ENCODE data around the gene SUCO.
A peak's percentile ranks its signal among the peaks of the same experiment; 100 is the strongest.

SUCO gene

DNA sequence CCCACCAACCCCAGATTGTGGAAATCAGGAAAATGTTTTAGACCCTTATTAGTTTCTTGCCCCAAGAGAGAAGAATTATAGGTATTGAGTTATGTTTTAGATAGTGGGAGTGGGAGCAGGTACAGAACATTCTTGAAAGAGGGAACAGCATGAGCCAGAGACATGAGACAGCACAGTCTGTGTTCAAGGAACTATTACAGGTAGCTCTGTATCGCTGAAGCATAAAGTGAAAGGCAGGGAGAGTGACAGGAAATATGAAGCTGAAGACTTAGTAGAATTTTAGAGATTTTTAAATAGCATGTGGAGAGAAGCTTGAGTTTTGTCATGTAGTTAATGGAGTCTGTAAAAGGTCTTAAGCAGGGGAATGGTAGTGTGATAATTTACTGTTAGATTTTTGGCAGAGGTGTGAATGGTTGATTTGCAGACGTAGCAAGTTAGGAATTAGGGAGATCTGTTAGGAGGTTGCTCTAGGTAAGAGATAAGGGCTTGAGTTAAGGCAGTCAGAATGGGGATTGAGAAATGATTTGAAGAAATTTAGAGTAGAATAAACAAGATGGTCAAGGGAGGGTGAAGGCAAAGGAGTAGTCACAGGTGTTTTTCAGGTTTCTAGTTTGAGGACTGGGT lies 11.6 kb downstream of the SUCO start:
- no peak overlapping the region for H3K27ac Mint-ChIP-seq
- H3K4me3 Mint-ChIP-seq = no peak overlapping the region
- no peaks in the 10 kb centered on the region for H3K9me3 Mint-ChIP-seq
- TF ChIP-seq, protein P1, sequence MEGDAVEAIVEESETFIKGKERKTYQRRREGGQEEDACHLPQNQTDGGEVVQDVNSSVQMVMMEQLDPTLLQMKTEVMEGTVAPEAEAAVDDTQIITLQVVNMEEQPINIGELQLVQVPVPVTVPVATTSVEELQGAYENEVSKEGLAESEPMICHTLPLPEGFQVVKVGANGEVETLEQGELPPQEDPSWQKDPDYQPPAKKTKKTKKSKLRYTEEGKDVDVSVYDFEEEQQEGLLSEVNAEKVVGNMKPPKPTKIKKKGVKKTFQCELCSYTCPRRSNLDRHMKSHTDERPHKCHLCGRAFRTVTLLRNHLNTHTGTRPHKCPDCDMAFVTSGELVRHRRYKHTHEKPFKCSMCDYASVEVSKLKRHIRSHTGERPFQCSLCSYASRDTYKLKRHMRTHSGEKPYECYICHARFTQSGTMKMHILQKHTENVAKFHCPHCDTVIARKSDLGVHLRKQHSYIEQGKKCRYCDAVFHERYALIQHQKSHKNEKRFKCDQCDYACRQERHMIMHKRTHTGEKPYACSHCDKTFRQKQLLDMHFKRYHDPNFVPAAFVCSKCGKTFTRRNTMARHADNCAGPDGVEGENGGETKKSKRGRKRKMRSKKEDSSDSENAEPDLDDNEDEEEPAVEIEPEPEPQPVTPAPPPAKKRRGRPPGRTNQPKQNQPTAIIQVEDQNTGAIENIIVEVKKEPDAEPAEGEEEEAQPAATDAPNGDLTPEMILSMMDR (IDR thresholded peaks at IDR 0.05; ENCODE audit: unreplicated experiment in 3 of 3) = no peak
- H3K27me3 Mint-ChIP-seq (ENCODE audit: low read depth) = no peaks in the 10 kb centered on the region
- no peaks in the 10 kb centered on the region for H3K36me3 Mint-ChIP-seq (ENCODE audit: low read depth)
- H3K4me1 Mint-ChIP-seq = peaks cover 44% of the 10 kb centered on the region

DNA sequence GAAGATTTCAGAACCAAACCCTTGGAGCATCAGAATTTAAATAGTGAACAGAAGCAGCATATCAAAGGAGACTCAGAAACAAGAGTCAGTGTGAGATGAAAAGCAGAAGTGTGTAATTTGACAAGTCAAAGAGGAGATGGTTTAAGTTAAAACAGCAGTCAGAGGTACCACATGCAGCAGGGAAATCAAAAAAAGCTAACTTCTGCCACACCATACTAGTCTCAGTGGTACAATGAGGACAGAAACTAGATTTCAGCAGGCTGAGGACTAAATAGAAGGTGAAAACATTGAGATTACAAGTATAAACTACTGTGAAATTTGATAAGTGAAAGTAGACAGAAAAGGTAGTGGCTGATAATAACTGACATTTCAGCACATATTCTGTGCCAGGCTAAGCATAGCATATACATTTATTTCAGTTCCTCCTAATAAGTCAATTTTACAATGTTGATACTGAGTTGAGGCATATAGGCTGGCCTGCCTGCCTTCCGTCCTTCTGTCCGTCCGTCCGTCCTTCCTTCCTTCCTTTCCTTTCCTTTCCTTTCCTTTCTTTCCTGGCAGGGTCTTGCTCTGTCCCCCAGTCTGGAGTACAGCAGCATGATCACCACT lies 12.6 kb downstream of the SUCO start:
- no peaks in the 10 kb centered on the region for H3K9me3 Mint-ChIP-seq
- TF ChIP-seq, protein P1 (IDR thresholded peaks at IDR 0.05; ENCODE audit: unreplicated experiment in 3 of 3) = no peak
- H3K4me1 Mint-ChIP-seq = peaks cover 49% of the 10 kb centered on the region
- no peak overlapping the region for H3K4me3 Mint-ChIP-seq
- H3K27me3 Mint-ChIP-seq (ENCODE audit: low read depth) = no peaks in the 10 kb centered on the region
- H3K36me3 Mint-ChIP-seq (ENCODE audit: low read depth) = no peaks in the 10 kb centered on the region
- H3K27ac Mint-ChIP-seq = no peak overlapping the region

DNA sequence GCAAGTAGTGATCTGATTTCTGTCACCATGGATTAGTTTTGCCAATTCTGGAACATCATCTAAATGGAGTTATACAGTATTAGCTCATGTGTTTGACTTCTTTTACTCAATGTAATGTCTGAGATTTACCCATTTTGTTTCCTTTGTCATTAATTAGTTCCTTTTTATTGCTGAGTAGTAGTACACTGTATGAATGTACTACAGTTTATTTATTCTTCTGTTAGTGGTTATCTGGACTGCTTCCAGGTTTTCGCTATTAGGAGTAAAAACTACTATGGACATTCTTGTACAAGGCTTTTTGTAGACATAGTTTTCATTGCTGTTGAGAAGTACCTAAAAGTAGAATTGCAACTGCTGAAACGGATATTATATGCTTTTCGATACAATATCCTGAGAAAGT lies 14.1 kb downstream of the SUCO start:
- no peaks in the 10 kb centered on the region for H3K27me3 Mint-ChIP-seq (ENCODE audit: low read depth)
- no peak overlapping the region for H3K4me3 Mint-ChIP-seq
- H3K9me3 Mint-ChIP-seq = no peaks in the 10 kb centered on the region
- TF ChIP-seq, protein P1 (IDR thresholded peaks at IDR 0.05; ENCODE audit: unreplicated experiment in 3 of 3) = no peak
- H3K27ac Mint-ChIP-seq = no peak overlapping the region
- no peaks in the 10 kb centered on the region for H3K36me3 Mint-ChIP-seq (ENCODE audit: low read depth)
- H3K4me1 Mint-ChIP-seq = peaks cover 45% of the 10 kb centered on the region

DNA sequence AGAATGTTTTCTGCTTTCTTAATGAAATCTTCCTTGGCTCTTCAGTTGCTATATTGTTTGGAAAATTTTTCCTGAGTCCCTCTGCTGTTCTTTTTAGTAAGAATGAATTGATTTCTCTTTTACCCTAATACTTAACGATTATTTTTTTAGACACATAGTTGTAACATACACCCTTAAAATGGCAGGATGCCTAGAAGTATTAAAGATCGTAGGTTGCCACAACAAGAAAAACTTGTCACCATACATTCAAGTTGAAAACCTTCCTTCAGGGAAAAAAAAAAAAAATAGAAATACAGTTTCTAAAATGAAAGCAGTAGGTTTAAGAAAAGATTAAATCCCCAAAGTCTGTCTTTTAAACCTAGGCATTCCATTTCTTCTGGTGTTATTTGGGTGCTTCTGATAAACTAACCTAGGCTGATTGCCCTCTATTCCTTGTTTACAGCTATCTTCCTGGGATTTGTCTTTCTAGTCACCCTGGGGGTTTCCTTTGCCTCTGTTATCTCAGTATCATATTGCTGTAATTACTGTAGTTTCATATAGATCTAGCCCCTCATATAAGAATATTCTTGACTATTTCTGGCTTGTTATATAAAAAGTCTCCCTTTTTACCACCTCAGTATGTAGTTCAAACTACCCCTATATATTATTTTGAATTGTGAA lies 16.8 kb downstream of the SUCO start:
- Mint-ChIP-seq H3K27ac (peak overlapping the region in 2 of 3 experiments; percentile 19 to 40), H3K9me3 (no peaks in the 10 kb centered on the region), H3K27me3 (ENCODE audit: low read depth) (no peaks in the 10 kb centered on the region), H3K4me1 (peaks cover 35% of the 10 kb centered on the region), H3K36me3 (ENCODE audit: low read depth) (peaks cover under 1% of the 10 kb centered on the region), H3K4me3 (no peak overlapping the region)
- TF ChIP-seq, protein P1 (IDR thresholded peaks at IDR 0.05; ENCODE audit: unreplicated experiment in 3 of 3) = no peak

DNA sequence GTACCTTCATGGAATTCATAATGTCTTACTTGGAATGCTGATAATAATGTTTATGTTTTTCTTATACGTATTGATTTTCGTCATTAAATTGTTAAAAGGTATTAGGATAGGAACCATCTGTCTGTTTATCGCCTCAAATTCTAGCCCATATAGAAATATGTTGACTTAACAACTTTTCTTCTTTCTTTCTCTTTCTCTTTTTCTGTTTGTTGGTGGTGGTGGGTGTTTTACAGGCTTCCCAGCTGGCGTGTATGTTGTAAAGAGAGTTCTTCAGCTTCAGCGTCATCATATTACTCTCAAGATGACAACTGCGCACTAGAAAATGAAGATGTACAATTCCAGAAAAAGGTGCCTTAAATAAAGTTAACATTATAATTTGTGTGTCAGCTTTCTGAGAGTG lies 18.3 kb downstream of the SUCO start:
- Mint-ChIP-seq H3K4me1 (peaks cover 35% of the 10 kb centered on the region), H3K27me3 (ENCODE audit: low read depth) (no peaks in the 10 kb centered on the region), H3K36me3 (ENCODE audit: low read depth) (peaks cover 14% of the 10 kb centered on the region), H3K9me3 (no peaks in the 10 kb centered on the region), H3K27ac (peak overlapping the region in 2 of 3 experiments; percentile 21 to 23), H3K4me3 (no peak overlapping the region)
- TF ChIP-seq, protein P1 (IDR thresholded peaks at IDR 0.05; ENCODE audit: unreplicated experiment in 3 of 3) = no peak

All from nephron (organoid).